ENCODE results near the gene ZFP92.

The ZFP92 gene

GRCh38 chrX:153443476-153444332, 32.4 kb downstream of the ZFP92 start:
- Histone ChIP-seq H3K36me3 (ENCODE audit: control insufficient read depth, insufficient read depth, low read length, severe bottlenecking) (no peaks in the 10 kb centered on the region), H3K9me3 (ENCODE audit: control insufficient read depth, low read length) (no peaks in the 10 kb centered on the region), H3K4me3 (ENCODE audit: low read length) (no peak overlapping the region), H3K27me3 (replicated peaks; ENCODE audit: control insufficient read depth, insufficient read depth, low read length) (peaks cover 26% of the 10 kb centered on the region), H3K4me1 (ENCODE audit: control insufficient read depth, insufficient read depth, low read length) (no peaks in the 10 kb centered on the region), H3K9ac (ENCODE audit: low read length) (no peak overlapping the region)
- DNase-seq (ENCODE audit: low read depth): no peak

GRCh38 chrX:153444333-153445011, 33.2 kb downstream of the ZFP92 start:
- no peak overlapping the region for H3K4me3 ChIP-seq (ENCODE audit: low read length)
- no peak for DNase-seq (ENCODE audit: low read depth)
- H3K9me3 ChIP-seq (ENCODE audit: control insufficient read depth, low read length): no peaks in the 10 kb centered on the region
- no peaks in the 10 kb centered on the region for H3K36me3 ChIP-seq (ENCODE audit: control insufficient read depth, insufficient read depth, low read length, severe bottlenecking)
- H3K9ac ChIP-seq (ENCODE audit: low read length): no peak overlapping the region
- peaks cover 26% of the 10 kb centered on the region for H3K27me3 ChIP-seq (replicated peaks; ENCODE audit: control insufficient read depth, insufficient read depth, low read length)
- no peaks in the 10 kb centered on the region for H3K4me1 ChIP-seq (ENCODE audit: control insufficient read depth, insufficient read depth, low read length)

- Histone ChIP-seq H3K27me3 (replicated peaks; ENCODE audit: control insufficient read depth, insufficient read depth, low read length) (peaks cover 21% of the 10 kb centered on the region), H3K4me1 (ENCODE audit: control insufficient read depth, insufficient read depth, low read length) (no peaks in the 10 kb centered on the region), H3K9ac (ENCODE audit: low read length) (no peak overlapping the region), H3K4me3 (ENCODE audit: low read length) (no peak overlapping the region), H3K9me3 (ENCODE audit: control insufficient read depth, low read length) (no peaks in the 10 kb centered on the region), H3K36me3 (ENCODE audit: control insufficient read depth, insufficient read depth, low read length, severe bottlenecking) (no peaks in the 10 kb centered on the region)
- no peak for DNase-seq (ENCODE audit: low read depth)
Observed at GRCh38 chrX:153445106-153445855, 34.0 kb downstream of the ZFP92 start.

- DNase-seq (ENCODE audit: low read depth): no peak
- no peak within 1 kb of the TSS for H3K4me3 ChIP-seq (ENCODE audit: low read length)
- H3K9me3 ChIP-seq (ENCODE audit: control insufficient read depth, low read length): no peaks in the 10 kb centered on the region
- no peaks in the 10 kb centered on the region for H3K36me3 ChIP-seq (ENCODE audit: control insufficient read depth, insufficient read depth, low read length, severe bottlenecking)
- peaks cover 15% of the 10 kb centered on the region for H3K27me3 ChIP-seq (replicated peaks; ENCODE audit: control insufficient read depth, insufficient read depth, low read length)
- no peaks in the 10 kb centered on the region for H3K4me1 ChIP-seq (ENCODE audit: control insufficient read depth, insufficient read depth, low read length)
- H3K9ac ChIP-seq (ENCODE audit: low read length): no peak within 1 kb of the TSS
Observed at GRCh38 chrX:153445856-153446635, 34.8 kb downstream of the ZFP92 start, which contains the start of gene TREX2. TSS of gene TREX2 (minus strand) at chrX:153446056. CDS start at chrX:153445430, 626 bp downstream.

GRCh38 chrX:153446636-153446936, 35.3 kb downstream of the ZFP92 start:
- no peak for DNase-seq (ENCODE audit: low read depth)
- no peaks in the 10 kb centered on the region for H3K9me3 ChIP-seq (ENCODE audit: control insufficient read depth, low read length)
- H3K4me1 ChIP-seq (ENCODE audit: control insufficient read depth, insufficient read depth, low read length): no peaks in the 10 kb centered on the region
- H3K4me3 ChIP-seq (ENCODE audit: low read length): no peak overlapping the region
- H3K9ac ChIP-seq (ENCODE audit: low read length): no peak overlapping the region
- no peaks in the 10 kb centered on the region for H3K36me3 ChIP-seq (ENCODE audit: control insufficient read depth, insufficient read depth, low read length, severe bottlenecking)
- H3K27me3 ChIP-seq (replicated peaks; ENCODE audit: control insufficient read depth, insufficient read depth, low read length): peaks cover 9% of the 10 kb centered on the region

- H3K4me1 ChIP-seq (ENCODE audit: control insufficient read depth, insufficient read depth, low read length): no peaks in the 10 kb centered on the region
- H3K9me3 ChIP-seq (ENCODE audit: control insufficient read depth, low read length): no peaks in the 10 kb centered on the region
- DNase-seq (ENCODE audit: low read depth): no peak
- no peak overlapping the region for H3K9ac ChIP-seq (ENCODE audit: low read length)
- peaks cover 4% of the 10 kb centered on the region for H3K27me3 ChIP-seq (replicated peaks; ENCODE audit: control insufficient read depth, insufficient read depth, low read length)
- H3K36me3 ChIP-seq (ENCODE audit: control insufficient read depth, insufficient read depth, low read length, severe bottlenecking): no peaks in the 10 kb centered on the region
- no peak overlapping the region for H3K4me3 ChIP-seq (ENCODE audit: low read length)
Observed at GRCh38 chrX:153446950-153447580, 35.8 kb downstream of the ZFP92 start.

- no peak for DNase-seq (ENCODE audit: low read depth)
- no peaks in the 10 kb centered on the region for H3K4me1 ChIP-seq (ENCODE audit: control insufficient read depth, insufficient read depth, low read length)
- no peak overlapping the region for H3K9ac ChIP-seq (ENCODE audit: low read length)
- H3K4me3 ChIP-seq (ENCODE audit: low read length): no peak overlapping the region
- no peaks in the 10 kb centered on the region for H3K9me3 ChIP-seq (ENCODE audit: control insufficient read depth, low read length)
- no peaks in the 10 kb centered on the region for H3K36me3 ChIP-seq (ENCODE audit: control insufficient read depth, insufficient read depth, low read length, severe bottlenecking)
- peaks cover 2% of the 10 kb centered on the region for H3K27me3 ChIP-seq (replicated peaks; ENCODE audit: control insufficient read depth, insufficient read depth, low read length)
Observed at GRCh38 chrX:153447581-153447960, 36.3 kb downstream of the ZFP92 start.

DNA sequence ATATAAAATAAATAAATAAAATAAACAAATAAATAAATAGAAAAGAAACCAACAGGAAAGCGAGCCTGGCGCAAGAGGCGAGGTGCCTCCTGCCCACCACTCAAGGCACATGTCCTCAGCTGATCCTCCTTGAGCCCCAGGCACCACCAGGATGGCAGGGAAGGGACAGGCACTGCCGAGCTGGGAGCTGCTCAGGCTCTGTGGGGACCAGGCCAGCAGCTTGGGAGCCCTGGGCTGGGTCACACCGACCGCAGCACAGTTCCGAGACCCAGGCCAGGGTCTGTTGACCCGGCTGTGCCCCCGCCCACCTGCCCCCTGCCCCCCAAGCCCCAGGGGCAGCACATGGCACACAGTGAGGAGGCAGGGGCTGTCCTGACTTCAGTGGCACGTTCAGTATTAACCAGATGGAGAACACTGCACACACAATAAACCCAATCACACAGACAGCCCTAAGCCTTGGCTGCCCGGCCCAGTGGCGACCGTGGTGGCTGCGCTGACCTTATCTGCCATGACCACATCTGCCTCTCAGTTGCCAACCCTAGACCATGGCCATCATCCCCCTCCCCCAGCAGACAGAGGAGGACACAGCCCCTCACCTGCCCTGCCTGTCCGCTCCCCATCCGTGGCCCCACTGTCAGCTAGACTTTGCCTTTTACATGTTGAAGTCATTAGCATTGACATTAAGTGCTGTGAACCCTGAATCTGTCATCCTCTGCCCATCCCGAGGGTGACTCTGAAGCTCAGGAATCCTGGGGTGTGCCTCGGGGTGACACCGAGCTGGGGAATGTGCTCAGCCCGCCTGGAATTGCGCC, 37.5 kb downstream of the ZFP92 start:
- Histone ChIP-seq H3K4me3 (ENCODE audit: low read length) (no peak overlapping the region), H3K27me3 (replicated peaks; ENCODE audit: control insufficient read depth, insufficient read depth, low read length) (peaks cover 2% of the 10 kb centered on the region), H3K4me1 (ENCODE audit: control insufficient read depth, insufficient read depth, low read length) (no peaks in the 10 kb centered on the region), H3K9ac (ENCODE audit: low read length) (no peak overlapping the region), H3K36me3 (ENCODE audit: control insufficient read depth, insufficient read depth, low read length, severe bottlenecking) (no peaks in the 10 kb centered on the region), H3K9me3 (ENCODE audit: control insufficient read depth, low read length) (no peaks in the 10 kb centered on the region)
- no peak for DNase-seq (ENCODE audit: low read depth)

- H3K4me1 ChIP-seq (ENCODE audit: control insufficient read depth, insufficient read depth, low read length): no peaks in the 10 kb centered on the region
- no peaks in the 10 kb centered on the region for H3K9me3 ChIP-seq (ENCODE audit: control insufficient read depth, low read length)
- DNase-seq (ENCODE audit: low read depth): no peak
- no peaks in the 10 kb centered on the region for H3K36me3 ChIP-seq (ENCODE audit: control insufficient read depth, insufficient read depth, low read length, severe bottlenecking)
- H3K4me3 ChIP-seq (ENCODE audit: low read length): no peak overlapping the region
- no peaks in the 10 kb centered on the region for H3K27me3 ChIP-seq (replicated peaks; ENCODE audit: control insufficient read depth, insufficient read depth, low read length)
- H3K9ac ChIP-seq (ENCODE audit: low read length): no peak overlapping the region
Observed at GRCh38 chrX:153449368-153450113, 38.3 kb downstream of the ZFP92 start.

Measured in adipocyte (in vitro differentiated cells).